ENCODE measurements around the gene DSN1. TPM values are rescaled to one million over a fixed set of nuclear protein-coding genes. Genes with fewer than 3 reads are reported as not detected.

DSN1 gene
- total and polyA plus RNA-seq, 9 donors = 7.6 to 14.5 (median 10.6) TPM

- WGBS (ENCODE audit: insufficient coverage) = 100% methylated on average over 3 of the region's 4 CpGs
- H3K4me3 ChIP-seq (ENCODE audit: low read length) = no peak overlapping the region
- H3K4me1 ChIP-seq (ENCODE audit: control insufficient read depth, insufficient read depth, low read length) = no peaks in the 10 kb centered on the region
- no peak overlapping the region for H3K27ac ChIP-seq (ENCODE audit: low read length)
- no peak for DNase-seq
- no peaks in the 10 kb centered on the region for H3K9me3 ChIP-seq (replicated peaks; ENCODE audit: control insufficient read depth, low read depth, low read length)
- H3K36me3 ChIP-seq (ENCODE audit: control insufficient read depth, insufficient read depth, low read length) = peaks cover 6% of the 10 kb centered on the region
- no peaks in the 10 kb centered on the region for H3K27me3 ChIP-seq (ENCODE audit: control insufficient read depth, insufficient read depth, low read length)
Observed at GRCh38 chr20:36761125-36761524, 12.4 kb downstream of the DSN1 start.

GRCh38 chr20:36760647-36761046 is 12.9 kb downstream of the DSN1 start:
- H3K9me3 ChIP-seq (replicated peaks; ENCODE audit: control insufficient read depth, low read depth, low read length) = no peaks in the 10 kb centered on the region
- no peaks in the 10 kb centered on the region for H3K27me3 ChIP-seq (ENCODE audit: control insufficient read depth, insufficient read depth, low read length)
- no peaks in the 10 kb centered on the region for H3K4me1 ChIP-seq (ENCODE audit: control insufficient read depth, insufficient read depth, low read length)
- no peak overlapping the region for H3K4me3 ChIP-seq (ENCODE audit: low read length)
- WGBS (ENCODE audit: insufficient coverage) = no CpG with 5 or more reads among the region's 6 CpGs
- peaks cover 6% of the 10 kb centered on the region for H3K36me3 ChIP-seq (ENCODE audit: control insufficient read depth, insufficient read depth, low read length)
- no peak overlapping the region for H3K27ac ChIP-seq (ENCODE audit: low read length)
- no peak for DNase-seq

GRCh38 chr20:36758276-36758675 is 15.3 kb downstream of the DSN1 start:
- WGBS (ENCODE audit: insufficient coverage) = no CpG with 5 or more reads among the region's 1 CpG
- Histone ChIP-seq H3K36me3 (ENCODE audit: control insufficient read depth, insufficient read depth, low read length) (peaks cover 10% of the 10 kb centered on the region), H3K27ac (ENCODE audit: low read length) (no peak overlapping the region), H3K27me3 (ENCODE audit: control insufficient read depth, insufficient read depth, low read length) (no peaks in the 10 kb centered on the region), H3K4me3 (ENCODE audit: low read length) (no peak overlapping the region), H3K9me3 (replicated peaks; ENCODE audit: control insufficient read depth, low read depth, low read length) (no peaks in the 10 kb centered on the region), H3K4me1 (ENCODE audit: control insufficient read depth, insufficient read depth, low read length) (peaks cover 4% of the 10 kb centered on the region)
- no peak for DNase-seq

GRCh38 chr20:36756496-36756895 is 17.1 kb downstream of the DSN1 start:
- Histone ChIP-seq H3K27me3 (ENCODE audit: control insufficient read depth, insufficient read depth, low read length) (no peaks in the 10 kb centered on the region), H3K36me3 (ENCODE audit: control insufficient read depth, insufficient read depth, low read length) (peaks cover 19% of the 10 kb centered on the region), H3K4me3 (ENCODE audit: low read length) (no peak overlapping the region), H3K9me3 (replicated peaks; ENCODE audit: control insufficient read depth, low read depth, low read length) (no peaks in the 10 kb centered on the region), H3K27ac (ENCODE audit: low read length) (no peak overlapping the region), H3K4me1 (ENCODE audit: control insufficient read depth, insufficient read depth, low read length) (peaks cover 4% of the 10 kb centered on the region)
- no peak for DNase-seq

- 0% methylated on average over 1 of the region's 2 CpGs for WGBS (ENCODE audit: insufficient coverage)
- no peak overlapping the region for H3K27ac ChIP-seq (ENCODE audit: low read length)
- H3K9me3 ChIP-seq (replicated peaks; ENCODE audit: control insufficient read depth, low read depth, low read length) = no peaks in the 10 kb centered on the region
Observed at GRCh38 chr20:36754656-36755222, 18.8 kb downstream of the DSN1 start.

GRCh38 chr20:36752582-36752981 is 21.0 kb downstream of the DSN1 start:
- Histone ChIP-seq H3K36me3 (ENCODE audit: control insufficient read depth, insufficient read depth, low read length) (peaks cover 23% of the 10 kb centered on the region), H3K9me3 (replicated peaks; ENCODE audit: control insufficient read depth, low read depth, low read length) (no peaks in the 10 kb centered on the region), H3K27me3 (ENCODE audit: control insufficient read depth, insufficient read depth, low read length) (no peaks in the 10 kb centered on the region), H3K27ac (ENCODE audit: low read length) (no peak overlapping the region), H3K4me1 (ENCODE audit: control insufficient read depth, insufficient read depth, low read length) (peaks cover 4% of the 10 kb centered on the region), H3K4me3 (ENCODE audit: low read length) (no peak overlapping the region)
- DNase-seq = no peak
- WGBS (ENCODE audit: insufficient coverage) = 100% methylated on average over 3 of the region's 5 CpGs

More at GRCh38 chr20:36754656-36755222, 18.8 kb downstream of the DSN1 start:
- Histone ChIP-seq H3K4me3 (ENCODE audit: low read length) (no peak overlapping the region), H3K36me3 (ENCODE audit: control insufficient read depth, insufficient read depth, low read length) (peaks cover 24% of the 10 kb centered on the region), H3K4me1 (ENCODE audit: control insufficient read depth, insufficient read depth, low read length) (peaks cover 4% of the 10 kb centered on the region), H3K27me3 (ENCODE audit: control insufficient read depth, insufficient read depth, low read length) (no peaks in the 10 kb centered on the region)
- peak; percentile 87 for DNase-seq

GRCh38 chr20:36745927-36746659 is 27.5 kb downstream of the DSN1 start, which contains the start of gene NDRG3:
TSS of gene NDRG3 (minus strand) at chr20:36746090. CDS start at chr20:36721735, 24,355 bp downstream.
- peak within 1 kb of the TSS; percentile 71 for H3K27ac ChIP-seq (ENCODE audit: low read length)
- H3K4me3 ChIP-seq (ENCODE audit: low read length) = peak within 1 kb of the TSS; percentile 75
- WGBS (ENCODE audit: insufficient coverage) = under 1% methylated on average over 58 of the region's 63 CpGs
- no peaks in the 10 kb centered on the region for H3K9me3 ChIP-seq (replicated peaks; ENCODE audit: control insufficient read depth, low read depth, low read length)
- peaks cover 4% of the 10 kb centered on the region for H3K36me3 ChIP-seq (ENCODE audit: control insufficient read depth, insufficient read depth, low read length)
- no peaks in the 10 kb centered on the region for H3K27me3 ChIP-seq (ENCODE audit: control insufficient read depth, insufficient read depth, low read length)
- peak; percentile 98 for DNase-seq
- peaks cover 17% of the 10 kb centered on the region for H3K4me1 ChIP-seq (ENCODE audit: control insufficient read depth, insufficient read depth, low read length)

GRCh38 chr20:36745234-36745926 is 28.2 kb downstream of the DSN1 start:
- H3K9me3 ChIP-seq (replicated peaks; ENCODE audit: control insufficient read depth, low read depth, low read length) = no peaks in the 10 kb centered on the region
- 3% methylated on average over 39 of the region's 44 CpGs for WGBS (ENCODE audit: insufficient coverage)
- H3K27ac ChIP-seq (ENCODE audit: low read length) = no peak overlapping the region
- no peaks in the 10 kb centered on the region for H3K27me3 ChIP-seq (ENCODE audit: control insufficient read depth, insufficient read depth, low read length)
- H3K4me1 ChIP-seq (ENCODE audit: control insufficient read depth, insufficient read depth, low read length) = peaks cover 17% of the 10 kb centered on the region
- H3K36me3 ChIP-seq (ENCODE audit: control insufficient read depth, insufficient read depth, low read length) = no peaks in the 10 kb centered on the region
- no peak for DNase-seq
- H3K4me3 ChIP-seq (ENCODE audit: low read length) = peak overlapping the region; percentile 75

GRCh38 chr20:36744764-36745191 is 28.8 kb downstream of the DSN1 start:
- peak; percentile 16 for DNase-seq
- H3K4me1 ChIP-seq (ENCODE audit: control insufficient read depth, insufficient read depth, low read length) = peaks cover 17% of the 10 kb centered on the region
- H3K27me3 ChIP-seq (ENCODE audit: control insufficient read depth, insufficient read depth, low read length) = no peaks in the 10 kb centered on the region
- WGBS (ENCODE audit: insufficient coverage) = 17% methylated on average over 2 of the region's 8 CpGs
- H3K27ac ChIP-seq (ENCODE audit: low read length) = no peak overlapping the region
- no peaks in the 10 kb centered on the region for H3K36me3 ChIP-seq (ENCODE audit: control insufficient read depth, insufficient read depth, low read length)
- H3K4me3 ChIP-seq (ENCODE audit: low read length) = no peak overlapping the region
- no peaks in the 10 kb centered on the region for H3K9me3 ChIP-seq (replicated peaks; ENCODE audit: control insufficient read depth, low read depth, low read length)

GRCh38 chr20:36744243-36744642 is 29.3 kb downstream of the DSN1 start:
- Histone ChIP-seq H3K27me3 (ENCODE audit: control insufficient read depth, insufficient read depth, low read length) (no peaks in the 10 kb centered on the region), H3K36me3 (ENCODE audit: control insufficient read depth, insufficient read depth, low read length) (no peaks in the 10 kb centered on the region), H3K27ac (ENCODE audit: low read length) (no peak overlapping the region), H3K4me3 (ENCODE audit: low read length) (no peak overlapping the region), H3K4me1 (ENCODE audit: control insufficient read depth, insufficient read depth, low read length) (peaks cover 17% of the 10 kb centered on the region), H3K9me3 (replicated peaks; ENCODE audit: control insufficient read depth, low read depth, low read length) (no peaks in the 10 kb centered on the region)
- WGBS (ENCODE audit: insufficient coverage) = 81% methylated on average over 3 of the region's 4 CpGs
- no peak for DNase-seq

Measured in muscle of leg (tissue), 11 donors.